HG03045 (cell line): ENCODE results near the gene REC114.
"Not testable (repeated sequence)": the region's sequence is repeated elsewhere in the genome, so short reads cannot be mapped to it uniquely, and the experiment has no call there.

Experiments
- ATAC-seq: cut with Tn5 transposase; IDR thresholded peaks from one replicate; pipeline ENCODE4 v1.9.1; 2021; ENCODE audit warnings: mild to moderate bottlenecking, moderate library complexity; ENCODE audit not compliant: unreplicated experiment

The REC114 gene

DNA sequence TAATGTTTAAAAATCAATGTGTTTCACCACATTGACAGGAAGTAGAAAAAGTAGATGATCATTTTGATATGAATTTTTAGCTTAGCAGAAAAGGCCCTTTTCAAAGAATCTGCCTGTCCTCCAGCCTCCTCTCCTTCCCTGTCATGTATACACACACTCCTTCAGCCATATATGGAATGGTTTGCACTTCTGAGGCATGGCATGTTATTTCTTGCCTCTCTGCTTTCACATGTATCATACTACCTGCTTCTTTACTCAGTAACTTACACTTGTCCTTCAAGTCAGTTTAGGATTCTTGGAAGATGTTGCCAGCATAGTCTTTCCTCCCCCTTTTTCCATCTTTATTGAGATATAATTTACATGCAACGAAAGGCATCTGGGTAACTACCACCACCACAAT, 79.0 kb downstream of the REC114 start:
- ATAC-seq = no peak

DNA sequence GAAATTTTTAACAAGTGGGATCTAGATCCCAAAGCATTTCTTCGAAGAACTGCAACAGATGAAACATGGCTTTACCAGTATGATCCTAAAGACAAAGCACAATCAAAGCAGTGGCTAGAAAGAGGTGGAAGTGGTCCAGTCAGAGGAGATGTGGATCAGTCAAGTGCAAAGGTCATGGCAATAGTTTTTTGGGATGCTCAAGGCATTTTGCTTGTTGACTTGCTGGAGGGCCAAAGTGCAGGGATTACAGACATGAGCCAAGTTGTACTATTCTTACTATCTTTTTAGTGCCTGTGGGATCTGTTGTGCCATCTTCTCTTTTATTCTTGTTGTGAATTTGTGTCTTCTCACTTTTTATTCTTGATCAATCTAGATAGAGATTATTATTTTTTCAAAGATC, 82.0 kb downstream of the REC114 start:
- no peak for ATAC-seq

DNA sequence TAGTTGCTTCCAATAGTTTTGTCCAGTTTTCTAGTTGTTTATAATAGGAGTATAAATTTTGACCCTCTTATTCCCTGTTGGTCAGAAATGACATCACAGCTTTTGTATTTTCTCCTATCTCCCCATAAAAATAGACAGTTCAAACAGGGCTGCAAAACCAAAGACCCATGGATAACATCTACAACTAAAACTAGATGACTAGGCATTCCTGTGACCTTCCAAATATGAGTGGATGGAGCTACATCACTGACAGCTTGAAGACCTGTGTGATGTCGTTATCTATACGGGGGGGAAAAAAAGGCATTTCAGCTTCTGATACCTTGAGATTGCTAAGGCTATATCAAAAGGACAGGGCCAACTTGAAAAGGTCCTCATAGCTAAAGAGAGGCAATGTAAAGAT, 84.6 kb downstream of the REC114 start:
- ATAC-seq = no peak

DNA sequence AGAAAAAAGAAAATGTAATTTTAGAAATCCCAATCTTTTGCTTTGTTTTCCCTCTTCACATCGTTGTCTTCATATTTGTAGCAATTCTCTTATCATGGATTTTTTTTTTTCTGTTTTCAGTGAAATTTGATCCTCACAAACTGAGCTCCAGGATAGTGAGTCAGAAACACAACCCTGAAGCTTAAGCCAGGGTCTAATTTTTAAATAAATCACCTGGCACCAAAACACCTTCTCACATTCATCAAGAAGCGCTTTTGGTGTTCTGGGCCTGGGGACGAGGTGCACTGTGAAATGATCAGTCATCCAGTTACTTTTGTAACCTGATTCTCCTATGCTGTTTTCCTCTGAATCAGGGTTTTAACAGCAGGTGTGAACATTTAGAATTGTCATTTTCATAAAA, 87.7 kb downstream of the REC114 start:
- no peak for ATAC-seq

DNA sequence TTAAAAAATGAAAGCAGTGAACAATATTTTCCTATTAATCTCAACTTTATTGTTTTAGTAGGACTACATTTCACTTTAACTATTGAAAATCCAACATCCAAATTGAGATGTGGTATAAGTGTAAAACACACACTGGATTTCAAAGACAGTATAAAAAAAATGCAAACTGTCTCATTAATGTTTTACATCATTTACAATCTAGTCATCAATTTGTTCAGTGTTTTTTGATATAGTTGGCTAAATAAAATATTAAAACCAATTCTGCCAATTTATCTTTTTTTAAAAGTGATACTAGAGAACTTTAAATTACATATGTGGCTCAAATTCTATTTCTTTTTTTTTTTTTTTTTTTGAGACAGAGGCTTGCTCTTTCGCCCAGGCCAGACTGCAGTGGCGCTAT, 95.2 kb downstream of the REC114 start:
- no peak for ATAC-seq

DNA sequence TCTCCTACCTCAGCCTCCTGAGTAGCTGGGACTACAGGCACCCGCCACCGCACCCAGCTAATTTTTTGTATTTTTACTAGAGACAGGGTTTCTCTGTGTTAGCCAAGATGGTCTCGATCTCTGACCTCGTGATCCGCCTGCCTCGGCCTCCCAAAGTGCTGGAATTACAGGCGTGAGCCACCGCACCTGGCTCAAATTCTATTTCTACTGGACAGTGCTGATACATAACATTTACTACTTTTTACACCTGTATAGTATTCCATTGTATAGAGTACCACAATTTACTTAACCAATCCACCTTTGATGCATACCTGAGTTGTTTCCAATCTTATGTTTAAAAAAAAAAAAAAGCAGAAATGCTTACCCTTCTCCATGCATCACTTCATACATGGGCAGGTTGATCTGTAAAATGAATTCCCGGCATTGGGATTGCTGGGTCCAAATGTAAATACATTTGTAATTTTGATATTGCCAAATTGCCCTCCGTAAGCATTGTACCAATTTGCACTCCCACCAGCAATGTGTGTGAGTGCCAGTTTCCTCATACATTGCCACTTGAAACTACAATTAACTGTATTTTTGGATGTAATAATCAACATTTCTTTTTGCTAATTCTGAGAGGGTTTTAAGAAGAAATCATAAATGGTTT, 95.7 kb downstream of the REC114 start:
- ATAC-seq = no peak

DNA sequence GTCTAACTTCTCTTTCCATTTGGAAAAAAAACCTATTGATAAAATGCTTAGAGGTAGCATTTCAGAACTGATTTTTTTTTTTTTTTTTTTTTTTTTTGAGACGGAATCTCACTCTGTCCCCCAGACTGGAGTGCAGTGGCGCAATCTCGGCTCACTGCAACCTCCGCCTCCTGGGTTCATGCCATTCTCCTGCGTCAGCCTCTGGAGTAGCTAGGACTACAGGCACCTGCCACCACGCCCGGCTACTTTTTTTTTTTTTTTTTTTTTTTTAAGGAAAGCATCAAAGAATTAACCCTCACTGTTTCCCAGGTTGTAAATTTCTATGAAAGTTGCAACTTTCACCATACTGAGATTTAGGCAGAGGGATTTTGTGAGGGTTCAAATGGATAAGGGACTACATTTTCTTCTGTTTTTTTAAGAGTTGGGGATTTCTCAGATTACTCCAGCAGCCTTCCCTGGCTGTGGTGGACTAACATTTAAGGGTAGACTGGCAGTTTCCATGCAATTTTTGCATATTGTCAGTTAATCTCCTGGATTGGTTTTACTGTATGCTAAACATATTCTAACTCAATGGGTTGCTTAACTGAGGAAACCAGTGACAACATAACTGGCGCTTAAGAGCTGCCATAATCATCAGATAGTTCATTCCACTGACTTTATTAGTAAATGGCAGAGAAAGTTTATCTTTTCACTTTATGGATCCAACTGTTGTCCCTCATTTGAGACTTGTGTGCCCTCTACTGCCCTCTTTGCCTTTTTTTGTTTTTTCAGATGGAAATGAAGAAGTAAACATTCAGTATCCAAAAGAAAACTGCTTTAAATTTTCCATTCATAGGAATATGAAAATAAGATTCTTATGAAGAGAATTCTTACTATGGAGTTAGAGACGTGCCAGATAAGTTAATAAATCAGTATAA, 96.5 kb downstream of the REC114 start:
- ATAC-seq = no peak

DNA sequence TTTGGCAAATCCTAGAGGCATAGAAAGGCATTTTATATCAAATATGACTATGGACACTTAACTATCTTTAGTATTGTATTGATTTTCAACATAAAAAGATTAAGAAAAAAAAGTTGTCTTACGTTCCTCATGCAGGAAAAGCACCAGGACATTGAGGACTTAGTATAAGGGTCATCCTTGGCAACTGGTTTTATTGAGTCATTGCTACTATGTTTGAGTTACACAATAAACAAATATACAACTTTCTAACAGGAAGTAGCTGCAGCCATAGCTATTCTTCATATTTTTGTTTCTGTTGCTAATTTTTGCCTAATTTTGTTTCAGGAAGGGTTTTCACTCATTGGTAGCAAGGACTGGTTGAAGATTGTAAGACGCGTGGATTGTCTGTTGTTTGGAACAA, 97.2 kb downstream of the REC114 start:
- no peak for ATAC-seq

DNA sequence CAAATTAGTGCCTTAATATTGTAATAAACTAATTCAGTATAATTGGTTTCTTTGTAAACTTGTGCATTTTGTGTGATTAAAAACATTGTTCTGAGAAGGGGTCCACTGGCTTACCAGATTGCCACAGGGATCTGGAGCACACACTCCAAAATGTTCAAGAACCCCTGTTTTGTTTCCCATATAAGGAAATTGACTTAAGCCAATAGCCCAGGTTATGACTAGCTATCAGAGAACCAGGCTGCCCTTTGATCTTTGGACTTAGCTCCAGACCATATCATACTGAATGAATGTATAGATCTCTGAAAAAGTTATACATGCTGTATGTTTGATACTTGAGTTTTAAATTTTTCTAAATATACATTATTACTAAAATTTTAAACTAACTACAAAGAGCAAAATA, 98.5 kb downstream of the REC114 start:
- no peak for ATAC-seq

DNA sequence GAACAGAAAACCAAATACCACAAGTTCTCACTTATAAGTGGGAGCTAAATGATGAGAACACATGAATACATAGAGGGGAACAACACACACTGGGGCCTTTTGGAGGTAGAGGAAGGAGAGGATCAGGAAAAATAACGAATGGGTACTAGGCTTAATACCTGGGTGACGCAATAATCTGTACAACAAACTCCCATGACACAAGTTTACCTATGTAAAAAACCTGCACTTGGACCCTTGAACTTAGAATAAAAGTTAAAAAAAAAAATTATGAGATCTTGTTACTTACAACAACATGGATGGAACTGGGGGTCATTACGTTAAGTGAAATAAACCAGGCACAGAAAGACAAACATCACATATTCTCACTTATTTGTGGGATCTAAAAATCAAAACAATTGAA, 106.0 kb downstream of the REC114 start:
- not testable (repeated sequence) for ATAC-seq

DNA sequence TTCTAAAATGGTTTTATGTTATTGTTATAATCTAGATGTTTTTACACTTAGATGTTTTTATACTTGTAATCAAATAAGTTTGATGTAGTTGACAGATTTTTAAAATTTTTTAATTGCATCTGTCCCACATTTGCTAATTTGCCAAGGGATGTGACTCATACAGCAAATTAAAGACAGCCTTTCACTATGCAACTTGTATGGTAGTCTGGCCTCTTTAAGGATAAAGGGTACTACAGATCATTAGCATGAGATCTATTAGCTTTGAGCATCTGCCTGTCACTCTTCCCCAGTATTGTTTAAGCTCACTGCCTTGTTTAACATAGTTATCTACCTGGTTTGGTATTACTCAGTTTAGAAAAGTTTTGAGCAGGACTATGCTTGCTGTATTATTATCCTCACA, 107.2 kb downstream of the REC114 start:
- no peak for ATAC-seq

DNA sequence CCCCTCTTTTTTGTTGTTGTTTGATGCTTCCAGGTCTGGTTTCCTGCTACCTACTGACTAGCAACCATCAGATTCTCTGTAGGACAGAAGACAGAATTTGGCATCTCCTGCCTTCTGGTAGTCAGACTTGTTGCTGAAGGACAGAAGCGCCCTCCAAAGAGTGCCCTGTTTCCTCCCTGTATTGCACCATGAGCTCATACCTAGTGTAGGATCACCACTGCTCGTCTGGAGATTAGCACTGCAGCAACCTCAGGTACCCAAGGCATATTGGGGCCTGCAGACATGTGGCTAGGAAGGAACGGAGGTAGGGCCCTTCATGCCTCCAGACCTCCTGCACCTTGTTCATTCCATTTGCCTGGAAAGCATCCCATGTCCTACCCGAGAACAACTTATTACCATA, 112.1 kb downstream of the REC114 start:
- ATAC-seq = no peak

DNA sequence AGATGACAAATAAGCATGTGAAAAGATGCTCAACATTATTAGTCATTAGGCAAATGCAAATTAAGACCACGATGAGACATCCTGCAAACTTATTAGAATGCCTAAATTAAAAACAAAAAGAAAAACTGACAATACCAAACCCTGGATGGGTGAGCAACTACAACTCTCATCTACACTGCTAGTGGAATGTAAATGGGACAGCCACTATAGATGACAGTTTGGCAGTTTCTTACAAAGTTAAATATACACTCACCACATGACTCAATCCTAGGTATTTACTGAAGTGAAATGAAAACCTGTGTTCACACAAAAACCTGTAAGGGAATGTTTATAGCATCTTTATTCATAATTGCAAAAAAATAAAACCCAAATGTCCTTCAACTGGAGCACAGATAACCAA, 115.6 kb downstream of the REC114 start:
- ATAC-seq = no peak

DNA sequence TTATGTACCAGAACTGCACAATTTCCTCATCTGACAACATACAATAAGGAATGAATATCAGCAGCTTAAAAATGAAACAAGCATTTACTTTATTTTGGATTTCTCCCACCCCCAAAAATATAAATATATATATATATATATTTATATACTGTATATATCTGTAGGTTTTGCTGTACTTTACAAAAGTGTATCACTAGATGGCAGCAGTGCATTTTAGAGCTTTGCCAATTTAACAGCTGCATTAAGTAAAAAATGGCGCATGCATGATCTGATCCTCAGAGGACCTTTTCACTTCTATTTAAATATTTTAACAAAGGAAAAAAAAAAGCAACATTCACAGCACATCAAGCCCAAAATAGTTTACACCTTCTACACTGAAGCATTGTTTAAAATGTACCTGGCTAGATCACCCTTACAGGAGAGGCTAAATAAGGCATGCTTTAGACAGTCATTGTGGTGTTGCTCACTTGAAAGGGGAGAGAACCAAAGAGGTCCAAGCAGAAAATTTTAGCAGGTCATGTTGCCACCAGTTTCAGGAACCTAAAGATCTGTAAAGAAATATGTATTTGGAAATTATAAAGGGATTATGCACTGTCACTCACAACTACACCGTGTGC, 117.6 kb downstream of the REC114 start:
- ATAC-seq = no peak

DNA sequence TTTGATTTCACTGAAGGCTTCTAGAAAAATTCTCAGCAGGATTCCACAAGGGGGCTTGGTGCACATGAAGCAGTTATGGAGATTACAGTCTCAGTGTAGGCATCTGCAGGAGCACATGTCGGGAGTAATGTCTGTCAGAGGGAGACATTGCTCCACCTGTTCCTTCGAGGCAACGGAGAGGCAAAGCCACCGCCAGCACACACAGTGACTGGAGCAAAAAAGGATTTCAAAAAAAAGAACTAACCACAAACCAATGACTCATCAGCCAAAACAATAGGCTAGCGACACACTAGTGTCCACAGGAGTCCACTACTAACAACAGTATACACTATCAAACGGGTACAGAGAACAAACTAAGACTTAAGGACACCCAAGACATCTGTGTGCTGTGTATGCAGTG, 121.3 kb downstream of the REC114 start:
- no peak for ATAC-seq

DNA sequence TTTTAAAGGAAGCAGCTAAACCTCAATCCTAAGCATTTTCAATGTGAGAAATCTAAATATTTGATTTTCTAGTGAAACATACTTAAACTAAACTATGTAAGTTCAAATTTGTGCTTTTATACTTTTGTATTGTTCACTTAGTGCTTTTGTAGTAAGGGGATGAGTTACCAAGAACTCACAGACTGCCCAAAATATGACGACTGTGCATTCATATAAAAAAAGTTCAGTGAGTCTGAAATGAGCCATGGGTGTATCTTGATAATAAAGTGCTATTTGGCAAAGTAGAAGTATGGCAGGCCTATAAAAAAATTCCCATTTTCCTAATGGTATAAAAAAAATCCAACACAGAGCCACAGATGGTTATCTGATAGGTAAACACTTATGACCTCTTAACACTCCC, 124.1 kb downstream of the REC114 start:
- ATAC-seq = no peak

DNA sequence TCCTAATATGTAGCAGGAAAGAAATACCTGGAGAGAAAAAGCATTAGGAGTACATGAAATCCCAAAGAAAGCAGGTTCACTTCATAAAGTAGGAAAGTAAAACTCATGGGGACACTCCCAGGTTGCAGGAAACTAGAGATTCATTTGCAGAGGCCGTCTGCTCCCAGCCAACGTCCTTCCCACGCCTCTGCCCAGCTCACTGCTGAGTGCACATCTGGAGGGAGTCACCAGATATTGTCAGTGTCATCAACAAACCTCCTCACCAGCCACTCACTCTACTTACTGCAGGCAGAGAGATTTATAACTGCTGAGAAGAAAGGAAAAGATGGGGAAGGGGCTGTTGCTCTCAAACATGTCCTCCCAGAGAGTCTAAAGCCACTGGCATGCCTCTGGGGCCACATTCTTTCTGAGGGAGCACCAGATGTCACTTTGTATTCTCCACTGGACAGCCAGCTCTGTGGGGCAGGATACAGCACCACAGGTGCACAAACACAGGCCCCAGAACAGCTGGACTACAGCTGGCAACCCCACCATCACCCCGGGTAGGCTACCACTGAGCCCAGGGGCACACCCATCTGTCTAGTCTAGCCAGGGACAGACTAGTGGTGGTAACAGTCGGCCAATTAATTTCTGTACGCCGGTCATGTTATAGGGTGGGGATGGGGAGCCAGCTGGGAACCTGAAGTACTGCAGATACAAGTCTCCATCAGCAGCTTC, 125.8 kb downstream of the REC114 start:
- ATAC-seq = no peak

DNA sequence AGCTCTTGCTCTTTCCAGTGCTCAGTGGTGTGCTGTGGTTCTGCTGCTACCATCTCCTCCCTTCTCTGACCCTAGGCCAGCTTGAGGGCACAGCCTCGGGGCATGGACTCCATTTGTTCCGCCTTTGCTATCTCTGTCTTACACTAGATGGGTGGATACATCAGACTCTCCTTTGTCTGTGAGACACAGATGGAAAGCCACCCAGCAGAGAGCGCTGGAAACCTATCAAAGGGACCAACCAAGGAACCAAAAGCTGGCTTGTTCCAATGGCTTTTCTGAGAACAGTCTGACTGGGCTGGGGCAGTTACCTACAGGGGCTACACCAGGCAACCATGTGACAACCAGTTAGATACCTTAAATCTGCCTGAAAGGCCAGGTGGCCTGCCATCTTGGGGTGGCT, 126.4 kb downstream of the REC114 start:
- no peak for ATAC-seq

DNA sequence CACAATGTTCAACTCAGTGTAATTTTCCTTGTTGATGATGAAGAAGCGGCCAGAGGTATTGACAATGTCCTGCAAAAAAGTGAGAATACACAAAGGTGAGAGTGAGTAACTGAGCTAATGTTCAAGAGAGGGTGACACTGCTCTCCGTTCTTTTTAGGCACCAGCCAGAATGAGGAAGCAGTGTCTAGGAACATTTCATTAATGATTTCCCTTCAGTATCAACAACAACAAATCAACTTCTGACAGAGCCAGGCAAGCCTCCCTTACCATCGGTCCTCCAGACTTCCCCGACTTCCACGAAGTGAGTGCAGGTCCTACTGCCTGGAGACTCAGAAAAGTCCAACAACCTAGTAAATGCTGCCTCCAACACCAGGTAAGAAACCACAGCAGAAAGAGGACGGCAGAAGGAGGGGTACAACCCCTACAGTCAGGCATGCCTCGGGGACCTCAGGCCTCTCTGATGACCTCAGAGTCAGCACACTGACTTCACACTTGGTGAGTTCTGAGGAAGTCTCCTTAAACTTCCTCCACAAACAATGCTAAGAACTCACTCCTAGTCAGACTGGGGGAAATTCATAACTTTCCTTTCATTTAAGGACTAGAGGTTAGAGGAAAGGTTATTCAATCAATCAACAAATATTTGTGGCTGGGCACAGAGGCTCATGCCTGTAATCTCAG, 127.5 kb downstream of the REC114 start:
- ATAC-seq = no peak

DNA sequence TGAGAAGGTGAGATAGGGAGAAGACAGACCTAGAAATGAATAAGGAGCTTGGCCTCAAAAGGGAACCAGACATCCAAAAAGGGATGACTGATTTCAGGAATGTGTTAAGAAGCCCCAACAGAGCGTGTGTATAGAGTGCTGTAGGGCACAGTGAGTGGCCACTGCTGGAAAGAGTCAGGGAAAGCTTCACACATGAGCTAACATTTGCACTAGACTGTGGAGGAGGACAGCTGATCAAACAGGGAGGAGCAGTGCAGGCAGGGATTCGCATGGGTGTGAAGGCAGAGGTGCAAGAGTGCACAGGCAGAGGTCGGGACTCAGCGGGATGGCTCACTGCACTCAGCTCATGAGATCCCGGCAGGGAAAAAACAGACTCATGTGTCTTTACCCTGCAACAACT, 128.4 kb downstream of the REC114 start:
- no peak for ATAC-seq

DNA sequence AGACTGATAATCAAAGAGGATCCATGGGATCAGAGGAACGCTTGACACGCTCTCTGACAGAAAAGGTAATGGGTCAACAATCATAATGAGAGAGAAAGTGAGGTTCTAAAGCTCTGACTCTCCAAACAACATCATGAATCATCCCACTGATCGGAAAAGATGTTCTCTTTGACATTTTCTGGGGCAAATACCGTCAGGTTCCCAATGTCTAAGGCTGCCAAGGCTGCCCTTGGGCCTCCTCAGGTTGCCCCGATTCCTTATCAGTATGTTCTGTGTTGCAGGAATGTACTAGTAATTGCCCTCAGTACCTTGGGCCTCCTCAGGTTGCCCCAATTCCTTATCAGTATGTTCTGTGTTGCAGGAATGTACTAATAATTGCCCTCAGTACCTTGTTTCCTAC, 129.3 kb downstream of the REC114 start:
- ATAC-seq = no peak
